NCI-H187 treated with DMSO at 0.1 percent for 48 hours (cell line): ENCODE measurements around the gene TBC1D9.
A peak's percentile ranks its signal among the peaks of the same experiment; 100 is the strongest.

Experiments used
- DNase-seq: peaks from one replicate; lab custom pipeline; 2025; lab: John Stamatoyannopoulos, UW

Gene TBC1D9

GRCh38 chr4:140617499-140618248 lies 138.5 kb downstream of the TBC1D9 start:
- no peak for DNase-seq

GRCh38 chr4:140615451-140615850 lies 140.7 kb downstream of the TBC1D9 start:
- DNase-seq: no peak

GRCh38 chr4:140612357-140612756 lies 143.8 kb downstream of the TBC1D9 start:
- no peak for DNase-seq

- DNase-seq: no peak
Measured at GRCh38 chr4:140611854-140612253, 144.3 kb downstream of the TBC1D9 start.

GRCh38 chr4:140609548-140610425 lies 146.4 kb downstream of the TBC1D9 start:
- DNase-seq: peak; percentile 60

GRCh38 chr4:140607852-140608251 lies 148.3 kb downstream of the TBC1D9 start:
- peak; percentile 13 for DNase-seq

GRCh38 chr4:140604544-140604943 lies 151.6 kb downstream of the TBC1D9 start:
- no peak for DNase-seq

GRCh38 chr4:140603286-140603685 lies 152.9 kb downstream of the TBC1D9 start:
- DNase-seq: no peak

- DNase-seq: no peak
Measured at GRCh38 chr4:140602714-140603113, 153.5 kb downstream of the TBC1D9 start.

- DNase-seq: no peak
Measured at GRCh38 chr4:140600408-140600807, 155.8 kb downstream of the TBC1D9 start.

- DNase-seq: peak; percentile 38
Measured at GRCh38 chr4:140595065-140595464, 161.1 kb downstream of the TBC1D9 start.

- no peak for DNase-seq
Measured at GRCh38 chr4:140584439-140584838, 171.7 kb downstream of the TBC1D9 start.

GRCh38 chr4:140581078-140581477 lies 175.1 kb downstream of the TBC1D9 start:
- no peak for DNase-seq

GRCh38 chr4:140579278-140579677 lies 176.9 kb downstream of the TBC1D9 start:
- DNase-seq: no peak

- DNase-seq: no peak
Measured at GRCh38 chr4:140575489-140575888, 180.7 kb downstream of the TBC1D9 start.

- DNase-seq: no peak
Measured at GRCh38 chr4:140571620-140572019, 184.6 kb downstream of the TBC1D9 start.
